Esophagus squamous epithelium (tissue), 5 donors: ENCODE measurements around the gene NMBR. TPM values are rescaled to one million over a fixed set of nuclear protein-coding genes. Genes with fewer than 3 reads are reported as not detected.
"Not testable (repeated sequence)": the region's sequence is repeated elsewhere in the genome, so short reads cannot be mapped to it uniquely, and the experiment has no call there.

Experiments
- DNase-seq: peaks from one replicate; lab custom pipeline; 2025; lab: John Stamatoyannopoulos, UW
- H3K27ac ChIP-seq, 4 donors: fragments of 200-600 bp; sonication (generic); one replicate each; pipeline ENCODE4 v1.5.1; 2016 to 2019; ENCODE audit warnings: mild to moderate bottlenecking in 1 of 4
- H3K27me3 ChIP-seq, 4 donors: fragments of 200-600 bp; sonication (generic); 1 replicate in 3 of 4; 2 replicates in 1 of 4; pipeline versions ENCODE4 v1.5.1 to v1.6.0; 2017 to 2021; ENCODE audit warnings: antibody characterized with exemption in 1 of 4
- H3K36me3 ChIP-seq, 3 donors: fragments of 200-600 bp; sonication (generic); one replicate each; pipeline ENCODE4 v1.5.1; 2016 to 2019
- H3K4me1 ChIP-seq, 3 donors: fragments of 200-600 bp; sonication (generic); one replicate each; pipeline ENCODE4 v1.5.1; 2017 to 2019
- H3K4me3 ChIP-seq, 4 donors: fragments of 200-600 bp; sonication (generic); 1 replicate in 3 of 4; 2 replicates in 1 of 4; pipeline ENCODE4 v1.5.1; 2016 to 2019; ENCODE audit warnings: mild to moderate bottlenecking in 2 of 4, moderate library complexity in 1 of 4
- H3K9me3 ChIP-seq, 3 donors: fragments of 200-600 bp; sonication (generic); one replicate each; pipeline ENCODE4 v1.5.1; 2016 to 2019
- CTCF ChIP-seq, 6 experiments: fragments of 450-650 bp in 4 of 6; fragments of 200-600 bp in 2 of 6; sonication (generic) in 2 of 6; IDR thresholded peaks; one replicate each; pipeline ENCODE4 v1.5.1; 2016 to 2019; ENCODE audit warnings: antibody characterized with exemption in 6 of 6, mild to moderate bottlenecking in 4 of 6, moderate library complexity in 4 of 6
- POLR2A ChIP-seq, 4 donors: fragments of 450-650 bp; IDR thresholded peaks; one replicate each; pipeline ENCODE4 v1.6.1; 2017; ENCODE audit warnings: antibody characterized with exemption in 4 of 4, mild to moderate bottlenecking in 4 of 4, moderate library complexity in 3 of 4
- WGBS, 2 donors: methylation state at CpG; one replicate each; pipeline ENCODE4 v1.1.5; 2018; 5-methylcytosine and 5-hydroxymethylcytosine counted together
- intact Hi-C: fragments of 100-400 bp; cut with DNase I; formaldehyde crosslinking; loops from one replicate; pipeline ENCODE4 v1.15.0; 2022
- total RNA-seq, 4 donors: library from RNA; depleted of rRNA; stranded (reverse); fragments of >200 nt; gene quantifications; one replicate each; pipeline ENCODE4 v1.1.0, GENCODE V29; 2016
- donor health status: DM: yes; HTN: yes; CAD: no.

Gene NMBR
- total RNA-seq, 4 donors from 2014 or later = not detected

GRCh38 chr6:142171351-142171750, 24.4 kb upstream of the NMBR start:
- no peak for DNase-seq
- H3K4me1 ChIP-seq = no peaks in the 10 kb centered on the region
- no peak overlapping the region for H3K27ac ChIP-seq
- H3K27me3 ChIP-seq = no peaks in the 10 kb centered on the region
- H3K9me3 ChIP-seq = no peaks in the 10 kb centered on the region
- H3K4me3 ChIP-seq = no peak overlapping the region
- intact Hi-C loops = no loop called here
- H3K36me3 ChIP-seq = peaks cover 12 to 94% (median 14%) of the 10 kb centered on the region in 3 donors
- TF ChIP-seq POLR2A (IDR thresholded peaks at IDR 0.05) (no peak), CTCF (IDR thresholded peaks at IDR 0.05) (no peak)

- no peaks in the 10 kb centered on the region for H3K9me3 ChIP-seq
- peaks cover 0 to 62% (median 14%) of the 10 kb centered on the region in 3 donors for H3K36me3 ChIP-seq
- intact Hi-C loops = no loop called here
- no peak for DNase-seq
- peaks cover 0 to 13% (median 0%) of the 10 kb centered on the region in 3 donors for H3K4me1 ChIP-seq
- 55 to 87% methylated on average over 2 of the region's 2 CpGs for WGBS, 2 donors
- H3K27ac ChIP-seq = no peak overlapping the region
- no peak overlapping the region for H3K4me3 ChIP-seq
- H3K27me3 ChIP-seq = no peaks in the 10 kb centered on the region
- TF ChIP-seq CTCF (IDR thresholded peaks at IDR 0.05) = no peak
- no peak for TF ChIP-seq POLR2A (IDR thresholded peaks at IDR 0.05)
Measured at GRCh38 chr6:142167486-142167885, 20.6 kb upstream of the NMBR start.

- TF ChIP-seq POLR2A (IDR thresholded peaks at IDR 0.05) (no peak), CTCF (IDR thresholded peaks at IDR 0.05) (no peak)
- no peak for DNase-seq
- WGBS, 2 donors = 59 to 67% methylated on average over 3 of the region's 3 CpGs
- no peak overlapping the region for H3K27ac ChIP-seq
- intact Hi-C loops = no loop called here
- no peaks in the 10 kb centered on the region for H3K9me3 ChIP-seq
- peaks cover 0 to 14% (median 0%) of the 10 kb centered on the region in 3 donors for H3K4me1 ChIP-seq
- no peak overlapping the region for H3K4me3 ChIP-seq
- H3K27me3 ChIP-seq = no peaks in the 10 kb centered on the region
- H3K36me3 ChIP-seq = peaks cover 0 to 58% (median 14%) of the 10 kb centered on the region in 3 donors
Measured at GRCh38 chr6:142167071-142167470, 20.1 kb upstream of the NMBR start.

GRCh38 chr6:142165227-142165626, 18.3 kb upstream of the NMBR start:
- H3K27me3 ChIP-seq = no peaks in the 10 kb centered on the region
- 74 to 81% methylated on average over 4 of the region's 4 CpGs for WGBS, 2 donors
- no peak for DNase-seq
- no peaks in the 10 kb centered on the region for H3K9me3 ChIP-seq
- H3K27ac ChIP-seq = no peak overlapping the region
- intact Hi-C loops = no loop called here
- peaks cover 0 to 14% (median 0%) of the 10 kb centered on the region in 3 donors for H3K4me1 ChIP-seq
- no peak overlapping the region for H3K4me3 ChIP-seq
- TF ChIP-seq POLR2A (IDR thresholded peaks at IDR 0.05) (no peak), CTCF (IDR thresholded peaks at IDR 0.05) (no peak)
- peaks cover 0 to 40% (median 9%) of the 10 kb centered on the region in 3 donors for H3K36me3 ChIP-seq

- no peaks in the 10 kb centered on the region for H3K27me3 ChIP-seq
- 86 to 88% methylated on average over 1 of the region's 1 CpG for WGBS, 2 donors
- intact Hi-C loops = no loop called here
- TF ChIP-seq POLR2A (IDR thresholded peaks at IDR 0.05) = no peak
- TF ChIP-seq CTCF (IDR thresholded peaks at IDR 0.05) = no peak
- H3K27ac ChIP-seq = no peak overlapping the region
- peaks cover 0 to 14% (median 0%) of the 10 kb centered on the region in 3 donors for H3K4me1 ChIP-seq
- H3K4me3 ChIP-seq = no peak overlapping the region
- H3K36me3 ChIP-seq = peaks cover 0 to 17% (median 9%) of the 10 kb centered on the region in 3 donors
- DNase-seq = no peak
- H3K9me3 ChIP-seq = no peaks in the 10 kb centered on the region
Measured at GRCh38 chr6:142162780-142163179, 15.9 kb upstream of the NMBR start.

- WGBS, 2 donors = 81 to 83% methylated on average over 4 of the region's 4 CpGs
- H3K4me3 ChIP-seq, H3K27ac ChIP-seq, H3K9me3 ChIP-seq, DNase-seq, H3K27me3 ChIP-seq, H3K36me3 ChIP-seq: not testable (repeated sequence)
- intact Hi-C loops = loop anchor here (10.0 kb wide), 2 partner anchors 48 to 228 kb away; no protein-coding TSS in a partner anchor
- H3K4me1 ChIP-seq = peaks cover 0 to 16% (median 4%) of the 10 kb centered on the region in 3 donors
Measured at GRCh38 chr6:142156758-142157068, 9.8 kb upstream of the NMBR start.
